NCI-H2171 treated with DMSO at 0.1 percent for 48 hours (cell line): ENCODE data around the gene MYORG.
A peak's percentile ranks its signal among the peaks of the same experiment; 100 is the strongest.

Experiments used
- DNase-seq: peaks from one replicate; lab custom pipeline; 2025; lab: John Stamatoyannopoulos, UW

MYORG gene

GRCh38 chr9:34376596-34377403 is at the start of gene MYORG:
Gene MYORG, minus strand, starts transcription at chr9:34376898. Its CDS starts 3,955 bp downstream, at chr9:34372943.
- peak; percentile 88 for DNase-seq

GRCh38 chr9:34419716-34420504 is 43.2 kb upstream of the MYORG start:
- no peak for DNase-seq

GRCh38 chr9:34417734-34418133 is 41.0 kb upstream of the MYORG start:
- DNase-seq, result no peak

DNA sequence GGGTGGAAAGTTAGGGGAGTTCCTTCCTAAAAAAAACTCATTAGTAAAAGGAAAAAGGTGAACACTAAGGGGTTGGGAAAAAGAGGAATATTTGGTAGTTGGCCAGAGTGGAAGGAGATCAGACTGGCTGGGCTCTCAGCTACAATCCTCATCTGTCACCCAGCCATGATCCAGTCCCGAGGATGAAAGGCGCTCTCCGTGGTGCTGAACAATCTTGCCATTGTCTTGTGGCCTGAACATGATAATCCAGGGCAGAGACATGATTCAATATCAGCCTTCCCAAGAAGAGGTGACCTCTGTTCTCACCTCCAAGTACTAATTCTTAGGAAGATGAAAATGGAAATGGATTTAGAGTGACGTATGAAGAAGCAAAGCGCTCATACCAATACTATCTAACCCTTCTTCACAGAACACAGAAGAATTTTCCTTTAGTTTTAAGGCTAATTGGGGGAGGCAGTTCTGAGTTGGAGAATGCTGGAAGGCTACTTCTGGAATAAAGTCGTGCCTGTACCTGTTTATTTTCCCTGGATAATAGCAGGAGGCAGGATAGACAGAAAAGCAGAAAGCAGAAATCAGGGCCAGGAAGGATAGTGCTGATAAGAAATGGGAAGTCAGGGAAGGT is 36.6 kb upstream of the MYORG start:
- DNase-seq, result no peak

- no peak for DNase-seq
Measured at GRCh38 chr9:34412336-34412735, 35.6 kb upstream of the MYORG start.

DNA sequence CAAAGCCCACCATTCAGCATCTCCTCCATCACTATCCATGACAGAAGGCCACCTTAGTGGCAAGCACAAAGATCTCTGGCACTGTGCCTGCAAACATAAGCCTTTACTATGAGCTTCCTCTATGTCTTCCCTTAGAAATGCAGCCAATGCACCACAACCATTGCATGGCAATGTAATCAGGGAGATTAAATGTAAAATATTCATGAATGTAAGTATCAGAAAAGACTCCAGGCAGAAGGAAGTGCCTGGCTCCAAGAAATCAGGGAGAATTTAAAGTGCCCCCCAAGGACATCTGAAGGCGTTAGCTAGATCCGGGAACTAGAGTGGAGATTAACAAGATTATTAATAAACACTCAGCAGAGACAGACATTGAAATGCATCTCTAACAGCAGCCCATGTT is 32.5 kb upstream of the MYORG start:
- no peak for DNase-seq

GRCh38 chr9:34408173-34408572 is 31.5 kb upstream of the MYORG start:
- peak; percentile 83 for DNase-seq

GRCh38 chr9:34406219-34406618 is 29.5 kb upstream of the MYORG start:
- DNase-seq, result no peak

DNA sequence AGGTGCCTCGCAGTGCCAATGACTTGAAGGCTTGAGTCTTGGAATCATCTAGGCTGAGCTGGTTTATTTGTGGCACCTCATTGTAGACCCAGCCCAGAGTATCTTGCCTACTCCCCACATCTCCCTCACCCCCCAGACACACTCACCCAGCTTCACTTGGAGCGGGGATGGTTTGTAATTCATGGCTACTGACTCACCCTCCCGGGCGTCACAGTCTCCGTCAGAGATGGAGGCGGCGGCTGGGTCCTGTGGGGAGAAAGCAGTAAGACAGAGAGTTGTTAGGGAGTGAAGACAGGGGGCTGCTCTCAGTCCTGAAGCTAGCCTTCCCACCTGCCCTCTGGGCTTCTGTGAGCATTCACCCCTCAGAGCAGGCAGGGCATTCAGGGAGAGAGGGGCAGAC is 29.0 kb upstream of the MYORG start:
- DNase-seq, result no peak

DNA sequence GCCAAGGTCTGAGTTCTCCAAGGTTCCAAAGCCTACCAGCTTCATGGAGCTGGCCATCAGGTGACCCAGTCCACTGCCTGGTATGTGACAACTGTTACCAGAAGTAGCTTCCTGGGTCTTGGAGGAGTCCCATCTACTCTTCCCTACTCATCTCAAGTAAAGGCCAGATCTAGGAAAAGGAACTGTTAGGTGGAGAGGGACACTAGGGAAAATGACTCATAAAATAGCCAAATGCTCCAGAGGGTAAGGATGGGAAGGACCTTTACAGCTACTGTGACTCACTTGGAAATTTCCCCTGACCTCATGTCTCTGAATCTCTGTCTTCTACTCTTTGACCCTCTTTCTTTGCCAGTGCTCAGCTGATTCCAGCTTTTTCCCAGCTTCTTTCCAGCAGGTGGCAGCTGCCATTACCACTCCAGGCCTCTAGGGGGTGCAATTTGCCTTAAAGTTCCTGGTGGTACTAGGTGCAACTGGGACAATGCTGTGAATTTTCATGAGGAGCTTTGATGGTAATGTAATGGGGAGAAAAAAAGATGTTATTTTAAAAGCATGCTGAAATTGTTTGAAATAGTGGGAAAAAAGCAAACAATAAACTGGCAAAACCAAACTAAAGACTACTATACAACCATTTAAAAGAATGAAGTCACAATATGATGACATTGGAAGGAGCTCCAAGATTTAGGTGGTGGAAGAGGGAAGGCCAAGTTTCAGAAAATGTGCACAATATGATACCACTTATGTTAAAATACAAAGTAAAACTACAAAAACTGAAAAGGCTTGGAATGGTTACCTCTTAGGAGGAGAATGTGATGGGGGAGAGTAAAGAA is 27.1 kb upstream of the MYORG start:
- peak; percentile 53 for DNase-seq

GRCh38 chr9:34400686-34401602 is 24.2 kb upstream of the MYORG start:
- no peak for DNase-seq

GRCh38 chr9:34400275-34400674 is 23.6 kb upstream of the MYORG start:
- no peak for DNase-seq

DNA sequence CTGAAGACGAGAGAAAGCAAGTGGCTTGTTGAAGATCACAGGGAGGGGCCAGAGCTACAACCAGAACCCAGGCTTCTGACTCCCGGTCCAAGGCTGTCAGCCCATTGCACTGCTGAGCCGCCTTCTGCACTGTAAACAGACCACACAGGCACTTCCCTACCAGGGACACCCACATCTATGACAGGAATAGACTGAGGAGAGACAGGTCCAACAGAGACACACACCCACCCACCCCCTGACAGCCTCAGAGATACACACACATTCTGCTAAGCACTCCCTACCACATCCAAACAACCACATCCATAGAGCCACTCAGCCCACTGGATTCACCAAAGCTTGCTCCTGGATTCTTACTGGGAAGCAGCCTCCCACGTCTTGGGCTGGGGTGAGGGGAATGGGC is 23.0 kb upstream of the MYORG start:
- DNase-seq, result no peak

- DNase-seq, result no peak
Measured at GRCh38 chr9:34398875-34399274, 22.2 kb upstream of the MYORG start.

DNA sequence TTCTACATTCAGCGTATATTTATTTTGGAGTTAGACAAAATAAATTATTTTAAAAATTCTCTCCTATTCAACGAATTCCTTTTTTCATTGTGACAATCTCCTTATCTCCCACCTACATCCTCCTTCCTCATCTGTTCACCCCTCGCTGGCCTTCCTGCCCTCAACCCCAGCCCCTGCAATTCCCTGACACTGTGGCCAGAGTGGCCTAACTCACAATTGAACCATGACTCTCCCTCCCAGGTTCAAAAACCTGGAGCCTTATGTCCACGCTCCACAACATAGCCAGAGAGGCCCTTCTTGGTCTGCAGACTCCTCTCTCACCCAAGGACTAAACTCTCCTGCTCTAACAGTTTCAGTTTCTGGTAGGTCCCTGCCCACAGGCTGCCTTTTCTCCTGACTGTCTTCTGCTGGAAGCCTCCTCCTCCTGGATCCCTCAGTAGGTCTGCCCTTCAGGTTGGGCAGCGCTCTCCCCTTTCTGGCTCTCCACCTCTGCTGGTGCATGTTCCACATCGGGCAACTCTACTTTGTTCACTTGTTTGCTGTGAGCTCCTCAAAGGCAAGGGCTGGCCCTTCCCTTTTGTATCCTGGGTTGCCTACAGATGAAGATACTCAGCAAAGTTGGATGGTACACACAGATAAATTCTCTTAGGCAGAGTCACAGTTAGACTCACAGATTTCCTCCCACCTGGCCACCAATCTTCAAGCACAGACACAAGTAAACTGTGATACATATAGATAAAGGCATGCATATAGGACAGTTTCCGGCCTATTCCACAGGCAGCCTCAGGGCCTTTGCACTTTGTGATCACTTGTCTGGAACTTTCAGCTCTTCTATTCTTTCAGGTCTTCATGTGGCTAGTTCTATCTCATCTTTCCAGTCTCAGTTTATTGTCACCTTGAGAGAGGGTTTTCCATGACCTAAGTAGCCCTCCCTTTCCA is 19.8 kb upstream of the MYORG start:
- no peak for DNase-seq

DNA sequence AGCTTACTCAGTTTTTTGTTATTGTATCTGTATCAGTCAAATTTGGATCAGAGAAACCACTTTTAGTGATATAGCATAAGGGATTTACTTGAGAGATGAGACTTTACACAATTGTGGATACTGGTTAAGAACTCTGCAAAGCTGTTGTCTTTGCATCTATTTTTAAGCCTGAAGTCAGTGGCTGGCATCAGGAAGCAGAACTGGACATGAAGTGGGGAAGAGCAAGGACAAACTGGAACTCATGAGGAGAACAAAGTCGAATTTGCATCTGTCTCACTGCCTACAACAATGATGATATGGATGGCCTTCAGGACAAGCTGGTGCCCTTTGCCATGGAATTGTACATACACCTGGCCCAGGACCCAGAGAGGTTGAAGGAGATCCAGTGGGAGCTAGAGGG is 15.8 kb upstream of the MYORG start:
- no peak for DNase-seq

DNA sequence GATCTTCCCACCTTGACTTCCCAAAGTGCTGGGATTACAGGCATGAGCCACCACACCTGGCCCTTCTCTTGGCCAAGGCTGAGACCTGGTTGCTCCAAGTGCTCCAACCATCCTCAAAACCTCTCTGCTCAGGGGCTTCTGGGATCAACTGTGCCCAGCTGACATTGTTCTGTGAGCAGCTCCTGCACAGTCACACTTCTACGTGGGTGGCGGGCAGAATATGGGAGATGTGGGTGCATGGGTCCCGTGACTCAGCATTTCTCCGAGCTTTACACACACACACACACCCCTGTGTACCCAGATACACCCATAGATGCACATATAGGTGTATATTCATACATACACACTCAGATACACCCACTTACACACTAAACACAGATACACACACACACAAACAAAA is 10.5 kb upstream of the MYORG start:
- no peak for DNase-seq

GRCh38 chr9:34386656-34387055 is 10.0 kb upstream of the MYORG start:
- DNase-seq, result no peak

GRCh38 chr9:34385561-34386230 is 9.0 kb upstream of the MYORG start:
- no peak for DNase-seq
